SH-SY5Y (cell line): ENCODE results near the gene SQOR.

Experiments
- GATA2 ChIP-seq: IDR thresholded peaks from 2 replicates; pipeline ENCODE4 v1.6.1; 2011; ENCODE audit warnings: mild to moderate bottlenecking, low read depth, low read length
- GATA3 ChIP-seq: IDR thresholded peaks from 2 replicates; pipeline ENCODE4 v1.6.1; 2011; ENCODE audit warnings: low read depth, mild to moderate bottlenecking, low read length, moderate library complexity

SQOR gene

GRCh38 chr15:45703670-45704328 is 69.0 kb downstream of the SQOR start:
- TF ChIP-seq GATA3 (no peak), GATA2 (no peak)

GRCh38 chr15:45704329-45705249 is 69.8 kb downstream of the SQOR start:
- TF ChIP-seq GATA3 (no peak), GATA2 (no peak)

GRCh38 chr15:45705510-45706473 is 71.0 kb downstream of the SQOR start:
- no peak for TF ChIP-seq GATA3
- no peak for TF ChIP-seq GATA2

- TF ChIP-seq GATA2 = no peak
- no peak for TF ChIP-seq GATA3
These were observed 75.8 kb downstream of the SQOR start for GRCh38 chr15:45710657-45711056.

GRCh38 chr15:45714590-45715488 is 80.0 kb downstream of the SQOR start:
- TF ChIP-seq GATA3 (no peak), GATA2 (no peak)

GRCh38 chr15:45715528-45715927 is 80.7 kb downstream of the SQOR start:
- TF ChIP-seq GATA2 = no peak
- no peak for TF ChIP-seq GATA3

GRCh38 chr15:45719490-45719889 is 84.7 kb downstream of the SQOR start:
- TF ChIP-seq GATA2 = no peak
- TF ChIP-seq GATA3 = no peak

GRCh38 chr15:45720183-45720582 is 85.4 kb downstream of the SQOR start:
- TF ChIP-seq GATA2 = no peak
- TF ChIP-seq GATA3 = no peak

- no peak for TF ChIP-seq GATA3
- TF ChIP-seq GATA2 = no peak
These were observed 93.8 kb downstream of the SQOR start for GRCh38 chr15:45728641-45729040.

- TF ChIP-seq GATA2 = no peak
- TF ChIP-seq GATA3 = no peak
These were observed 94.3 kb downstream of the SQOR start for GRCh38 chr15:45729141-45729540.

- no peak for TF ChIP-seq GATA3
- TF ChIP-seq GATA2 = no peak
These were observed 96.5 kb downstream of the SQOR start for GRCh38 chr15:45731343-45731742.

GRCh38 chr15:45732662-45733061 is 97.8 kb downstream of the SQOR start:
- TF ChIP-seq GATA3 = no peak
- TF ChIP-seq GATA2 = peak; percentile 17; the same call in 1 of the 2 replicates

- TF ChIP-seq GATA2 (peak; percentile 98), GATA3 (peak; percentile 94)
These were observed 99.5 kb downstream of the SQOR start for GRCh38 chr15:45734260-45734711.
